CD4-positive, alpha-beta T cell (primary cell): ENCODE measurements around the gene TTC28. TPM values are rescaled to one million over a fixed set of nuclear protein-coding genes. Genes with fewer than 3 reads are reported as not detected.

Experiments
- ATAC-seq: fragments of 200-7000 bp; cut with Tn5 transposase; one replicate; pipeline ENCODE4 v1.10.0; 2022; ENCODE audit warnings: mild to moderate bottlenecking; ENCODE audit not compliant: poor library complexity
- CTCF ChIA-PET: fragments of 350-600 bp; sonication (Branson Sonifier 250); formaldehyde crosslinking; loops from one replicate; lab custom pipeline; 2021; ENCODE audit warnings: antibody characterized with exemption, inconsistent platforms; lab: Charles Lee
- POLR2A ChIA-PET: fragments of 350-600 bp; sonication (Branson Sonifier 250); formaldehyde crosslinking; loops from one replicate; lab custom pipeline; 2021; ENCODE audit warnings: antibody characterized with exemption, inconsistent platforms; lab: Charles Lee
- DNase-seq, 14 experiments: peaks; one replicate each; pipeline ENCODE4 v3.0.0-alpha.2; 2013 to 2020; ENCODE audit warnings: mixed read lengths in 2 of 14
- H3K27ac ChIP-seq, 2 donors: one replicate each; pipeline versions ENCODE4 v1.5.1 to v1.7.0; 2013; ENCODE audit warnings: low read length in 2 of 2, low read depth in 1 of 2, mild to moderate bottlenecking in 1 of 2
- H3K27me3 ChIP-seq, 2 experiments: 1 replicate in 1 of 2; 2 replicates in 1 of 2; pipeline versions ENCODE4 v1.6.1 to v1.7.0; 2013; ENCODE audit warnings: low read length in 2 of 2, control low read depth in 1 of 2, mild to moderate bottlenecking in 1 of 2, moderate library complexity in 1 of 2; ENCODE audit not compliant: insufficient read depth in 2 of 2, control insufficient read depth in 1 of 2
- H3K36me3 ChIP-seq: one replicate; pipeline ENCODE4 v1.6.1; 2013; ENCODE audit warnings: low read length, control low read depth; ENCODE audit not compliant: insufficient read depth
- H3K4me1 ChIP-seq: one replicate; pipeline ENCODE4 v1.6.1; 2013; ENCODE audit warnings: low read length, control low read depth; ENCODE audit not compliant: insufficient read depth
- H3K4me3 ChIP-seq: one replicate; pipeline ENCODE4 v1.5.1; 2013; ENCODE audit warnings: mild to moderate bottlenecking, low read length, moderate library complexity
- H3K9me3 ChIP-seq, 2 experiments: 1 replicate in 1 of 2; 2 replicates in 1 of 2; pipeline versions ENCODE4 v1.6.1 to v1.7.0; 2013; ENCODE audit warnings: low read length in 2 of 2, mild to moderate bottlenecking in 2 of 2, control low read depth in 1 of 2, moderate library complexity in 1 of 2; ENCODE audit not compliant: control insufficient read depth in 1 of 2, insufficient read depth in 1 of 2
- H3K27ac Mint-ChIP-seq: one replicate; pipeline ENCODE4 v1.8.0; 2020; ENCODE audit warnings: mixed read lengths
- H3K27me3 Mint-ChIP-seq: one replicate; pipeline ENCODE4 v1.8.0; 2021; ENCODE audit warnings: mixed read lengths
- H3K36me3 Mint-ChIP-seq: one replicate; pipeline ENCODE4 v1.8.0; 2021; ENCODE audit warnings: low read depth, mixed read lengths
- H3K4me1 Mint-ChIP-seq: one replicate; pipeline ENCODE4 v1.8.0; 2021; ENCODE audit warnings: low read depth, mixed read lengths
- H3K4me3 Mint-ChIP-seq: one replicate; pipeline ENCODE4 v1.8.0; 2020; ENCODE audit warnings: mild to moderate bottlenecking, mixed read lengths
- H3K9me3 Mint-ChIP-seq: one replicate; pipeline ENCODE4 v1.8.0; 2020; ENCODE audit warnings: mixed read lengths
- intact Hi-C, 2 experiments: fragments of 100-400 bp; cut with DNase I in 1 of 2; cut with micrococcal nuclease in 1 of 2; formaldehyde crosslinking; loops; one replicate each; pipeline versions ENCODE4 v1.15.1 to v1.9.0; 2023 to 2025; cut with DNase I, micrococcal nuclease
- total RNA-seq, 174 experiments: library from RNA in 2 of 174; stranded (reverse) in 2 of 174; gene quantifications; one replicate each; pipeline ENCODE4 v1.2.3 and lab custom pipeline; 2021 to 2026
- TF ChIP-seq, protein P1 (sequence below): fragments of 200-600 bp; IDR thresholded peaks from one replicate; pipeline ENCODE4 v1.8.0; 2022; ENCODE audit warnings: antibody characterized with exemption, mild to moderate bottlenecking

The TTC28 gene
- total RNA-seq, 2 experiments from 2014 or later: 4.6 to 5.7 TPM

GRCh38 chr22:28222571-28222970, 457.1 kb downstream of the TTC28 start:
- no peaks in the 10 kb centered on the region for H3K27me3 ChIP-seq
- no peaks in the 10 kb centered on the region for H3K4me1 Mint-ChIP-seq
- H3K36me3 ChIP-seq: no peaks in the 10 kb centered on the region
- no peak overlapping the region for H3K27ac Mint-ChIP-seq
- H3K36me3 Mint-ChIP-seq: no peaks in the 10 kb centered on the region
- TF ChIP-seq, protein P1, sequence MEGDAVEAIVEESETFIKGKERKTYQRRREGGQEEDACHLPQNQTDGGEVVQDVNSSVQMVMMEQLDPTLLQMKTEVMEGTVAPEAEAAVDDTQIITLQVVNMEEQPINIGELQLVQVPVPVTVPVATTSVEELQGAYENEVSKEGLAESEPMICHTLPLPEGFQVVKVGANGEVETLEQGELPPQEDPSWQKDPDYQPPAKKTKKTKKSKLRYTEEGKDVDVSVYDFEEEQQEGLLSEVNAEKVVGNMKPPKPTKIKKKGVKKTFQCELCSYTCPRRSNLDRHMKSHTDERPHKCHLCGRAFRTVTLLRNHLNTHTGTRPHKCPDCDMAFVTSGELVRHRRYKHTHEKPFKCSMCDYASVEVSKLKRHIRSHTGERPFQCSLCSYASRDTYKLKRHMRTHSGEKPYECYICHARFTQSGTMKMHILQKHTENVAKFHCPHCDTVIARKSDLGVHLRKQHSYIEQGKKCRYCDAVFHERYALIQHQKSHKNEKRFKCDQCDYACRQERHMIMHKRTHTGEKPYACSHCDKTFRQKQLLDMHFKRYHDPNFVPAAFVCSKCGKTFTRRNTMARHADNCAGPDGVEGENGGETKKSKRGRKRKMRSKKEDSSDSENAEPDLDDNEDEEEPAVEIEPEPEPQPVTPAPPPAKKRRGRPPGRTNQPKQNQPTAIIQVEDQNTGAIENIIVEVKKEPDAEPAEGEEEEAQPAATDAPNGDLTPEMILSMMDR: no peak
- H3K4me3 Mint-ChIP-seq: no peak overlapping the region
- no peaks in the 10 kb centered on the region for H3K9me3 ChIP-seq
- intact Hi-C loops: no loop called here
- H3K4me3 ChIP-seq: no peak overlapping the region
- no peaks in the 10 kb centered on the region for H3K4me1 ChIP-seq
- DNase-seq (no peak), ATAC-seq (no peak)
- H3K27ac ChIP-seq: no peak overlapping the region
- H3K9me3 Mint-ChIP-seq: no peaks in the 10 kb centered on the region
- ChIA-PET CTCF (no interaction called here), POLR2A (no interaction called here)
- no peaks in the 10 kb centered on the region for H3K27me3 Mint-ChIP-seq

- TF ChIP-seq, protein P1: no peak
- CTCF ChIA-PET: no interaction called here
- no peaks in the 10 kb centered on the region for H3K4me1 Mint-ChIP-seq
- Histone ChIP-seq H3K27me3 (no peaks in the 10 kb centered on the region), H3K36me3 (no peaks in the 10 kb centered on the region), H3K4me3 (no peak overlapping the region), H3K4me1 (no peaks in the 10 kb centered on the region), H3K9me3 (no peaks in the 10 kb centered on the region), H3K27ac (no peak overlapping the region)
- H3K36me3 Mint-ChIP-seq: no peaks in the 10 kb centered on the region
- POLR2A ChIA-PET: no interaction called here
- intact Hi-C loops: no loop called here
- no peak overlapping the region for H3K4me3 Mint-ChIP-seq
- no peaks in the 10 kb centered on the region for H3K27me3 Mint-ChIP-seq
- ATAC-seq: no peak
- no peak overlapping the region for H3K27ac Mint-ChIP-seq
- no peaks in the 10 kb centered on the region for H3K9me3 Mint-ChIP-seq
- DNase-seq: no peak
These were observed 457.6 kb downstream of the TTC28 start for GRCh38 chr22:28222052-28222451.

GRCh38 chr22:28220626-28221363, 458.8 kb downstream of the TTC28 start:
- CTCF ChIA-PET: no interaction called here

More at GRCh38 chr22:28220626-28221363, 458.8 kb downstream of the TTC28 start:
- H3K36me3 Mint-ChIP-seq: no peaks in the 10 kb centered on the region
- Histone ChIP-seq H3K9me3 (no peaks in the 10 kb centered on the region), H3K27me3 (no peaks in the 10 kb centered on the region), H3K27ac (no peak overlapping the region), H3K4me1 (no peaks in the 10 kb centered on the region), H3K4me3 (no peak overlapping the region), H3K36me3 (no peaks in the 10 kb centered on the region)
- DNase-seq (no peak), ATAC-seq (no peak)
- H3K27ac Mint-ChIP-seq: no peak overlapping the region
- no peaks in the 10 kb centered on the region for H3K27me3 Mint-ChIP-seq
- H3K9me3 Mint-ChIP-seq: no peaks in the 10 kb centered on the region
- intact Hi-C loops: no loop called here
- no peaks in the 10 kb centered on the region for H3K4me1 Mint-ChIP-seq
- TF ChIP-seq, protein P1: no peak
- no peak overlapping the region for H3K4me3 Mint-ChIP-seq
- POLR2A ChIA-PET: no interaction called here
